DOHH2 (cell line): ENCODE results near the gene GPC5.

ENCODE experiments used
- EZH2phosphoT487 ChIP-seq: fragments of 200-600 bp; sonication (generic); IDR thresholded peaks from 2 replicates; pipeline ENCODE4 v1.6.1; 2017; ENCODE audit warnings: borderline replicate concordance, mild to moderate bottlenecking, antibody characterized with exemption, low read length, moderate library complexity, mixed read lengths
- TF ChIP-seq, protein P1 (sequence below): fragments of 200-600 bp; sonication (generic); IDR thresholded peaks from one replicate; pipeline ENCODE4 v1.5.1; 2014; ENCODE audit warnings: antibody characterized with exemption, mild to moderate bottlenecking, low read depth, low read length; ENCODE audit not compliant: poor library complexity, severe bottlenecking

DNA sequence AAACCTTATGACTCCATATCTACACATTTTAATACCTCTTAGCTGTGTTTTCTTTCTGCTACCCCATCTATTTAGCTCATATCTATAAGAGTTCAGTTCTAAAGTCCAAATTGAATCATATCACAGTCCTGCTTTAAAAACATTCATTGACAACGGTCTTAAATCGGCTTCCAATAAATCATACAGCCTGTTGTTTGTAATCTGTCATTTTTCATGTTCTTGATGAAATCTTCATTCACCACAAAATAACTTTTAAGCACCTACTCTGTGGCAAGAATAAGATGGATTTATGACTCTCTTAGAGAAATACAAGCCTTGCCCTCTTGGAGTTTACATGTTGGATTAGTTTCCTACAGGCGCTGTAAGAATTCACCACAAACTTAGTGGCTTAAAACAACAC lies 1377.2 kb downstream of the GPC5 start:
- TF ChIP-seq, protein P1, sequence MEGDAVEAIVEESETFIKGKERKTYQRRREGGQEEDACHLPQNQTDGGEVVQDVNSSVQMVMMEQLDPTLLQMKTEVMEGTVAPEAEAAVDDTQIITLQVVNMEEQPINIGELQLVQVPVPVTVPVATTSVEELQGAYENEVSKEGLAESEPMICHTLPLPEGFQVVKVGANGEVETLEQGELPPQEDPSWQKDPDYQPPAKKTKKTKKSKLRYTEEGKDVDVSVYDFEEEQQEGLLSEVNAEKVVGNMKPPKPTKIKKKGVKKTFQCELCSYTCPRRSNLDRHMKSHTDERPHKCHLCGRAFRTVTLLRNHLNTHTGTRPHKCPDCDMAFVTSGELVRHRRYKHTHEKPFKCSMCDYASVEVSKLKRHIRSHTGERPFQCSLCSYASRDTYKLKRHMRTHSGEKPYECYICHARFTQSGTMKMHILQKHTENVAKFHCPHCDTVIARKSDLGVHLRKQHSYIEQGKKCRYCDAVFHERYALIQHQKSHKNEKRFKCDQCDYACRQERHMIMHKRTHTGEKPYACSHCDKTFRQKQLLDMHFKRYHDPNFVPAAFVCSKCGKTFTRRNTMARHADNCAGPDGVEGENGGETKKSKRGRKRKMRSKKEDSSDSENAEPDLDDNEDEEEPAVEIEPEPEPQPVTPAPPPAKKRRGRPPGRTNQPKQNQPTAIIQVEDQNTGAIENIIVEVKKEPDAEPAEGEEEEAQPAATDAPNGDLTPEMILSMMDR: no peak
- no peak for TF ChIP-seq EZH2phosphoT487
